GM19023 (cell line): Measurements from ENCODE around the gene ZNF714.

ENCODE experiments used
- ATAC-seq: cut with Tn5 transposase; IDR thresholded peaks from one replicate; pipeline ENCODE4 v1.9.1; 2021; ENCODE audit warnings: mild to moderate bottlenecking, moderate library complexity; ENCODE audit not compliant: unreplicated experiment

ZNF714 gene

GRCh38 chr19:21082011-21082975, at the start of gene ZNF714:
Gene ZNF714, plus strand, starts transcription at chr19:21082203. Its CDS starts 16,066 bp downstream, at chr19:21098269.
- ATAC-seq: peak; percentile 98

GRCh38 chr19:21045028-21045427, 37.0 kb upstream of the ZNF714 start:
- no peak for ATAC-seq

GRCh38 chr19:21046489-21046888, 35.5 kb upstream of the ZNF714 start:
- no peak for ATAC-seq

GRCh38 chr19:21047716-21048115, 34.3 kb upstream of the ZNF714 start:
- ATAC-seq: no peak

DNA sequence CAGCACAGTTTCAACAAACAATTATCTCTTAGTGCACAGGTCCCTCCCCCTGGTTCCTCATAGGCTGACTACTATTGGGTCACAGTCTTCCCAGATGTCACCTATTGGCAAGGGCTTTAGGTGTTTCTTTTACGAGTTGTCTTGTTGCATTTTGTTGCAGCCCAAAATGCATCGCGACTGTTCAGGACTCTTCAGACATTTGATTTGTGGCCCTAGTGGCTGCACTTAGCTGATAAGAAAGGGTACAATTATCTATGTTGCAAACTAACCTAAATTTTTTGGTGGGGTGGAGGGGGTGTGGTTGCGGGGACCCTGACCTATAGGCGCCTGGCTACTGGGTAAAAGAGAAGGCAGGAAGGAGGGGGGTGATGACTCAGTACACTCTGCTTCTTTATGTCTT, 29.1 kb upstream of the ZNF714 start:
- no peak for ATAC-seq

- ATAC-seq: no peak
Observed at GRCh38 chr19:21065336-21065735, 16.7 kb upstream of the ZNF714 start.

DNA sequence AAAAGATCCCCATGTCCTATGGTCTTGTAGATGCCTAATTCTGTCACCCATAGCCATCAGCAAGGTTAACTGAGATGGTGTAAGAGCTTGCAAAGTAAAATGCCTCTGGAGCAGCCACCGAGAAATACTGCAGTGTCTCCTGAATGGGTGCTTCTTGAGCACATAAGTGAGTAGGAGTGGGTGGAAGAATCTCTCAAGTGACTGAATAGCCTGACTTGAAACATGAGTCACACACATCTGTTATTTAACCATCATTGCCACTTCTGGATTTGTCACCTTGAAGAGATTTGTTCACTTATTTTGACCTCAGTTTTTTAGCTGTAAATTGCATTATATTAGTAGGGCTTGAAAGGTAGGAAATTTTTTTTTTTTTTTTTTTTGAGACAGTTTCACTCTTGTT, 2.3 kb downstream of the ZNF714 start:
- ATAC-seq: no peak

- no peak for ATAC-seq
Observed at GRCh38 chr19:21087871-21088270, 5.9 kb downstream of the ZNF714 start.

- ATAC-seq: no peak
Observed at GRCh38 chr19:21092109-21092508, 10.1 kb downstream of the ZNF714 start.

DNA sequence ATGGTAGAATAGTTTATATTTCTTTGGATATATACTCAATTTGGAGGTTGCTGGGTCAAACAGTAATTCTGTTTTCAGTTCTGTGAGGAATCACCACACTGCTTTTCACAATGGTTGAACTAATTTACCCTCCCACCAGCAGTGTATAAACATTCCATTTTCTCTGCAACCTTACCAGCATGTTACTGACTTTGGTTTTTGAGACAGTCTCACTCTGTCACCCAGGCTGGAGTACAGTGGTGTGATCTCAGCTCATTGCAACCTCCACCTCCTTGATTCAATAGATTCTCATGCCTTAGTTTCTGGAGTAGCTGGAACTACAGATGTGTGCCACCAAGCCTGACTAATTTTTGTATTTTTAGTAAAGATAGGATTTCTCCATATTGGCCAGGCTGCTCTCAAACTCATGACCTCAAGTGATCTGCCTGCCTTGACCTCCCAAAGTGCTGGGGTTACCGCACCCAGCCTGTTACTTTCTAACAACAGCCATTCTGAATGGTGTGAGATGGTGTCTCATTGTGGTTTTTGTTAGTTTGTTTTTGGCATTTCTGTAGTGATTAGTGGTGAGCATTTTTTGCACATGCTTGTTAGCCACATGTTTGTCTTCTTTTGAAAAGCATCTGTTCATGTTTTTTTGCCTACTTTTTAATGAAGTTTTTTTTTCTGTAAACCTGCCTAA, 12.5 kb downstream of the ZNF714 start:
- no peak for ATAC-seq

- ATAC-seq: no peak
Observed at GRCh38 chr19:21098291-21098690, 16.3 kb downstream of the ZNF714 start.

GRCh38 chr19:21101521-21102242, 19.7 kb downstream of the ZNF714 start:
- ATAC-seq: no peak

DNA sequence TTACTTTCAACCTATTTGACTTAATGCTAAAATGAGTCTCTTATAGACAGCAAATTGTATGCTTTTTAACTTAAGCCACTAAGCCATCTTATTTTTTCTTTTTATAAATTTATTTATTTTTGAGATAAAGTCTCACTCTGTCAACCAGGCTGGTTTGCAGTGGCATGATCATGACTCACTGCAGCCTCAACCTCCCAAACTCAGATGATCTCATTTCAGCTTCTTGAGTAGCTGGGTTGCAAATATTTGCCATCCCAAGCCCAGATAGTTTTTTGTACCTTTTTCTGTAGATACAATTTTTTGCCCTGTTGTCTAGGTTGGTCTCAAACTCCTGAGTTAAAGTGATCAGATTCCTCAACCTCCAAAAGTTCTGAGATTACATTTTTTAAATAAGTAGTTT, 27.1 kb downstream of the ZNF714 start:
- no peak for ATAC-seq

GRCh38 chr19:21110183-21110582, 28.2 kb downstream of the ZNF714 start:
- ATAC-seq: no peak

- no peak for ATAC-seq
Observed at GRCh38 chr19:21115430-21115829, 33.4 kb downstream of the ZNF714 start.

- ATAC-seq: no peak
Observed at GRCh38 chr19:21117041-21117907, 35.3 kb downstream of the ZNF714 start.

DNA sequence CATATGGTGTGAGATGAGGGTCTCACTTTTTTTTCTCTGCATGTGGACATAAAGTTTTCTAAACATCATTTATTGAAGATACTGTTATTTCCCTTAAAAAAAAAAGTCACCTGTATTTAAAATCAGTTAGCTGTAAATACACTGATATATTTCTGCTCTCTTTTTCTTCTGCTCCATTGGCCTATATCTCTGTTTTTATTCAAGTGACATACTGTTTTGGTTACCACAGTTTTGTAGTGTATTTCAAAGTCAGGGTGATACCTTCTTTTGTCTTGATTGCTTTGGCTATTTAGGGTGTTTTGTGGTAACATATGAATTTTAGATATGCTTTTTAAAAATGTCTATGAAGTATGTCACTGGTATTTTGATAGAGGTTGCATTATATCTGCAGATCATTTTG, 44.1 kb downstream of the ZNF714 start:
- ATAC-seq: no peak

- no peak for ATAC-seq
Observed at GRCh38 chr19:21127001-21127400, 45.0 kb downstream of the ZNF714 start.

- no peak for ATAC-seq
Observed at GRCh38 chr19:21127898-21128297, 45.9 kb downstream of the ZNF714 start.

GRCh38 chr19:21128901-21129698, 47.1 kb downstream of the ZNF714 start:
- no peak for ATAC-seq
